CD14-positive monocyte (primary cell): ENCODE data around the gene OSBPL6. TPM values are rescaled to one million over a fixed set of nuclear protein-coding genes. Genes with fewer than 3 reads are reported as not detected.

Experiments
- DNase-seq, 3 donors: peaks; one replicate each; pipeline ENCODE4 v3.0.0-alpha.2; 2011 to 2022
- H2AFZ ChIP-seq: 2 replicates; pipeline ENCODE4 v1.6.0; 2012; ENCODE audit warnings: mild to moderate bottlenecking, low read depth, low read length, inconsistent platforms; ENCODE audit not compliant: insufficient read depth, poor library complexity, severe bottlenecking
- H3K27ac ChIP-seq, 2 donors: 1 replicate in 1 of 2; 2 replicates in 1 of 2; pipeline ENCODE4 v1.5.1; 2012 to 2013; ENCODE audit warnings: low read length in 2 of 2, control low read depth in 1 of 2, inconsistent platforms in 1 of 2, low read depth in 1 of 2, mild to moderate bottlenecking in 1 of 2
- H3K27me3 ChIP-seq, 2 donors: one replicate each; pipeline versions ENCODE4 v1.6.0 to v1.6.1; 2011 to 2013; ENCODE audit warnings: low read length in 2 of 2; ENCODE audit not compliant: control insufficient read depth in 2 of 2, insufficient read depth in 2 of 2
- H3K36me3 ChIP-seq, 2 donors: replicated peaks in 1 of 2; 1 replicate in 1 of 2; 2 replicates in 1 of 2; pipeline versions ENCODE4 v1.5.1 to v1.6.1; 2012 to 2013; ENCODE audit warnings: low read length in 2 of 2, control low read depth in 1 of 2, inconsistent platforms in 1 of 2, mild to moderate bottlenecking in 1 of 2; ENCODE audit not compliant: insufficient read depth in 2 of 2, control insufficient read depth in 1 of 2
- H3K4me1 ChIP-seq, 2 donors: 1 replicate in 1 of 2; 2 replicates in 1 of 2; pipeline versions ENCODE4 v1.5.1 to v1.6.1; 2012 to 2013; ENCODE audit warnings: low read length in 2 of 2, control low read depth in 1 of 2, inconsistent platforms in 1 of 2, mild to moderate bottlenecking in 1 of 2, moderate library complexity in 1 of 2; ENCODE audit not compliant: insufficient read depth in 2 of 2, control insufficient read depth in 1 of 2
- H3K4me2 ChIP-seq: replicated peaks from 2 replicates; pipeline ENCODE3; 2012; ENCODE audit warnings: low read length, moderate library complexity, mild to moderate bottlenecking; ENCODE audit not compliant: poor library complexity, severe bottlenecking; ENCODE audit errors: extremely low read depth
- H3K4me3 ChIP-seq, 3 experiments: fragments of 200-600 bp in 1 of 3; sonication (generic) in 1 of 3; replicated peaks in 1 of 3; 1 replicate in 2 of 3; 2 replicates in 1 of 3; pipeline ENCODE4 v1.5.1; 2011 to 2013; ENCODE audit warnings: low read length in 3 of 3, mild to moderate bottlenecking in 3 of 3, control low read depth in 2 of 3, low read depth in 2 of 3, inconsistent platforms in 1 of 3, moderate library complexity in 1 of 3
- H3K79me2 ChIP-seq: 2 replicates; pipeline ENCODE4 v1.6.0; 2012; ENCODE audit warnings: mild to moderate bottlenecking, control low read depth, inconsistent platforms, low read length, moderate library complexity; ENCODE audit not compliant: insufficient read depth
- H3K9ac ChIP-seq: 2 replicates; pipeline ENCODE4 v1.6.0; 2017; ENCODE audit warnings: low read length, mild to moderate bottlenecking; ENCODE audit not compliant: insufficient read depth, poor library complexity, severe bottlenecking
- H3K9me3 ChIP-seq, 2 donors: replicated peaks in 1 of 2; 1 replicate in 1 of 2; 2 replicates in 1 of 2; pipeline versions ENCODE4 v1.5.1 to v1.6.1; 2012 to 2013; ENCODE audit warnings: low read length in 2 of 2, control low read depth in 1 of 2; ENCODE audit not compliant: control insufficient read depth in 1 of 2, insufficient read depth in 1 of 2
- H4K20me1 ChIP-seq: 2 replicates; pipeline ENCODE4 v1.6.0; 2012; ENCODE audit warnings: mild to moderate bottlenecking, low read length, control low read depth, moderate library complexity; ENCODE audit not compliant: insufficient read depth
- H3K27ac Mint-ChIP-seq, 7 donors: one replicate each; pipeline ENCODE4 v1.8.0; 2020; ENCODE audit warnings: mild to moderate bottlenecking in 7 of 7, mixed read lengths in 7 of 7, moderate library complexity in 6 of 7, inconsistent platforms in 2 of 7
- H3K27me3 Mint-ChIP-seq, 3 donors: one replicate each; pipeline ENCODE4 v1.8.0; 2021 to 2022; ENCODE audit warnings: low read depth in 3 of 3, mild to moderate bottlenecking in 3 of 3, mixed read lengths in 3 of 3, moderate library complexity in 3 of 3, inconsistent platforms in 1 of 3
- H3K36me3 Mint-ChIP-seq, 2 donors: one replicate each; pipeline ENCODE4 v1.8.0; 2020; ENCODE audit warnings: mixed read lengths in 2 of 2, inconsistent platforms in 1 of 2, mild to moderate bottlenecking in 1 of 2
- H3K4me1 Mint-ChIP-seq: one replicate; pipeline ENCODE4 v1.8.0; 2020; ENCODE audit warnings: mild to moderate bottlenecking, mixed read lengths
- H3K4me3 Mint-ChIP-seq, 2 donors: one replicate each; pipeline ENCODE4 v1.8.0; 2020; ENCODE audit warnings: mild to moderate bottlenecking in 2 of 2, mixed read lengths in 2 of 2, moderate library complexity in 1 of 2
- H3K9me3 Mint-ChIP-seq, 7 donors: one replicate each; pipeline ENCODE4 v1.8.0; 2020 to 2022; ENCODE audit warnings: mixed read lengths in 7 of 7, mild to moderate bottlenecking in 6 of 7, moderate library complexity in 6 of 7, inconsistent platforms in 2 of 7
- WGBS: methylation state at CpG from one replicate; pipeline ENCODE4 v1.1.5; 2013; ENCODE audit warnings: missing lambda C conversion rate; ENCODE audit not compliant: insufficient coverage; 5-methylcytosine and 5-hydroxymethylcytosine counted together
- intact Hi-C, 2 donors: fragments of 100-400 bp; cut with micrococcal nuclease; formaldehyde crosslinking; loops; one replicate each; pipeline versions ENCODE4 v1.15.0 to v1.15.1; 2023
- polyA plus RNA-seq, 3 donors: library from polyadenylated mRNA; depleted of rRNA in 1 of 3; unstranded in 2 of 3; stranded (reverse) in 1 of 3; fragments of 300-500 nt in 2 of 3; fragments of >200 nt in 1 of 3; fragmentation: Illumina TruSeq in 2 of 3; gene quantifications; 1 replicate in 2 of 3; 2 replicates in 1 of 3; pipeline ENCODE4 v1.2.3, GENCODE V29; 2012 to 2021
- TF ChIP-seq, protein P1 (sequence below): fragments of 200-600 bp; IDR thresholded peaks from one replicate; pipeline ENCODE4 v1.8.0; 2022; ENCODE audit warnings: antibody characterized with exemption, mild to moderate bottlenecking

Gene OSBPL6
- polyA plus RNA-seq, 3 donors = not detected

DNA sequence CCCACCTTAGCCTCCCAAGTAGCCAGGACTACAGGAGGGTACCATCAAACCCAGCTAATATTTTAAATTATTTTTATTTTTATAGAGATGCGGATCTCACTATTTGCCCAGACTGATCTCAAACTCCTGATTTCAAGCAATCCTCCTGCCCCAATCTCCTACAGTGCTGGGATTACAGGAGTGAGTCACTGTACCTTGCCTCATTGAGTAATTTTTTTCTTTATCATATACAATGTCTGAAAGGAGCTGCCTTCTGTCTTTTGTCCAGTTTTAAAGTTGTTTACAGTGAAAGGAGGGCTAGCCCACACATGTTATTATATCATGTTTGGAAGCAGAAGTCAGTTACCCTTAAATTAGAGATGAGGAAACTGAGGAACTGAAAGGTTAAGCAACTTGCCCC is 224.1 kb downstream of the OSBPL6 start:
- Mint-ChIP-seq H3K4me3 (no peak overlapping the region), H3K27ac (no peak overlapping the region), H3K36me3 (peaks cover 5 to 8% of the 10 kb centered on the region in 2 donors), H3K9me3 (peaks cover 0 to 4% (median 3%) of the 10 kb centered on the region in 7 donors), H3K4me1 (peaks cover 26% of the 10 kb centered on the region), H3K27me3 (no peaks in the 10 kb centered on the region)
- H3K4me2 ChIP-seq = no peak overlapping the region
- no peak overlapping the region for H2AFZ ChIP-seq
- H3K4me1 ChIP-seq = peaks cover 8 to 22% of the 10 kb centered on the region in 2 donors
- H3K9ac ChIP-seq = no peak overlapping the region
- H3K36me3 ChIP-seq = peaks cover 0 to 7% of the 10 kb centered on the region in 2 donors
- H3K79me2 ChIP-seq = peaks cover 29% of the 10 kb centered on the region
- no peak overlapping the region for H3K4me3 ChIP-seq
- intact Hi-C loops = no loop called here
- H3K27me3 ChIP-seq = no peaks in the 10 kb centered on the region
- no peak overlapping the region for H3K27ac ChIP-seq
- DNase-seq = peak in 1 of 3 donors; percentile 15
- H3K9me3 ChIP-seq = no peaks in the 10 kb centered on the region
- no peaks in the 10 kb centered on the region for H4K20me1 ChIP-seq
- TF ChIP-seq, protein P1, sequence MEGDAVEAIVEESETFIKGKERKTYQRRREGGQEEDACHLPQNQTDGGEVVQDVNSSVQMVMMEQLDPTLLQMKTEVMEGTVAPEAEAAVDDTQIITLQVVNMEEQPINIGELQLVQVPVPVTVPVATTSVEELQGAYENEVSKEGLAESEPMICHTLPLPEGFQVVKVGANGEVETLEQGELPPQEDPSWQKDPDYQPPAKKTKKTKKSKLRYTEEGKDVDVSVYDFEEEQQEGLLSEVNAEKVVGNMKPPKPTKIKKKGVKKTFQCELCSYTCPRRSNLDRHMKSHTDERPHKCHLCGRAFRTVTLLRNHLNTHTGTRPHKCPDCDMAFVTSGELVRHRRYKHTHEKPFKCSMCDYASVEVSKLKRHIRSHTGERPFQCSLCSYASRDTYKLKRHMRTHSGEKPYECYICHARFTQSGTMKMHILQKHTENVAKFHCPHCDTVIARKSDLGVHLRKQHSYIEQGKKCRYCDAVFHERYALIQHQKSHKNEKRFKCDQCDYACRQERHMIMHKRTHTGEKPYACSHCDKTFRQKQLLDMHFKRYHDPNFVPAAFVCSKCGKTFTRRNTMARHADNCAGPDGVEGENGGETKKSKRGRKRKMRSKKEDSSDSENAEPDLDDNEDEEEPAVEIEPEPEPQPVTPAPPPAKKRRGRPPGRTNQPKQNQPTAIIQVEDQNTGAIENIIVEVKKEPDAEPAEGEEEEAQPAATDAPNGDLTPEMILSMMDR = no peak
- WGBS = no CpG with 5 or more reads among the region's 1 CpG

DNA sequence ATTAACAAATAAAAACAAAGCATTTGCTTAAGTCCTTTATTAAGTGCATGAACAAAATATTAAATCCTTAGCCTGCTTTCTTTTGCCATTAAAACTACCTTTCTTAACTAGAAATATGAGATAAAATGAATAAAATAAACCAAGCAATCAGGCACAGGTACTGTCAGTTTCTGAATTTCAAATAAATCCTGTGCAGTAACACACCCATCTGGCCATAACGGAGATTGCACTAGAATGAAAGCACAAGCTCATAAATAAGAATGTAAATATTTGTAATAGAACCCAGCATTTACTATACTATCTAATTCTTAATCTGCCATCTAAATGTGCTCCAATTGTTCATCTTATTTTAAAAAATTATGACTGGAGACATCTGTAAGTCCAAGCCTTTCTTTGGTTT is 224.8 kb downstream of the OSBPL6 start:
- H3K27me3 Mint-ChIP-seq = no peaks in the 10 kb centered on the region
- peaks cover 5 to 12% of the 10 kb centered on the region in 2 donors for H3K36me3 Mint-ChIP-seq
- no peak overlapping the region for H3K4me3 Mint-ChIP-seq
- H3K36me3 ChIP-seq = peaks cover 0 to 7% of the 10 kb centered on the region in 2 donors
- H3K4me3 ChIP-seq = no peak overlapping the region
- peaks cover 0 to 9% (median 3%) of the 10 kb centered on the region in 7 donors for H3K9me3 Mint-ChIP-seq
- H4K20me1 ChIP-seq = no peaks in the 10 kb centered on the region
- H3K27ac Mint-ChIP-seq = no peak overlapping the region
- H3K4me2 ChIP-seq = no peak overlapping the region
- TF ChIP-seq, protein P1 = peak; percentile 23
- no peak for DNase-seq
- H2AFZ ChIP-seq = no peak overlapping the region
- H3K4me1 ChIP-seq = peaks cover 8 to 19% of the 10 kb centered on the region in 2 donors
- intact Hi-C loops = no loop called here
- H3K4me1 Mint-ChIP-seq = peaks cover 25% of the 10 kb centered on the region
- H3K9ac ChIP-seq = no peak overlapping the region
- whole genome bisulfite sequencing = no CpG with 5 or more reads among the region's 1 CpG
- H3K27ac ChIP-seq = no peak overlapping the region
- no peaks in the 10 kb centered on the region for H3K27me3 ChIP-seq
- H3K79me2 ChIP-seq = peaks cover 34% of the 10 kb centered on the region
- H3K9me3 ChIP-seq = no peaks in the 10 kb centered on the region
